HG02981 (cell line): ENCODE measurements around the gene ZNF432.

Source experiments
- ATAC-seq: cut with Tn5 transposase; IDR thresholded peaks from one replicate; pipeline ENCODE4 v1.9.1; 2021; ENCODE audit warnings: mild to moderate bottlenecking, moderate library complexity; ENCODE audit not compliant: unreplicated experiment

ZNF432 gene

GRCh38 chr19:52010674-52011073, 38.0 kb downstream of the ZNF432 start:
- ATAC-seq = no peak

GRCh38 chr19:52007806-52008557, 40.7 kb downstream of the ZNF432 start, which contains the start of gene ZNF615:
Gene ZNF615 (minus strand): TSS chr19:52008211. CDS start chr19:52003711, 4,500 bp downstream.
- ATAC-seq = peak; percentile 86

DNA sequence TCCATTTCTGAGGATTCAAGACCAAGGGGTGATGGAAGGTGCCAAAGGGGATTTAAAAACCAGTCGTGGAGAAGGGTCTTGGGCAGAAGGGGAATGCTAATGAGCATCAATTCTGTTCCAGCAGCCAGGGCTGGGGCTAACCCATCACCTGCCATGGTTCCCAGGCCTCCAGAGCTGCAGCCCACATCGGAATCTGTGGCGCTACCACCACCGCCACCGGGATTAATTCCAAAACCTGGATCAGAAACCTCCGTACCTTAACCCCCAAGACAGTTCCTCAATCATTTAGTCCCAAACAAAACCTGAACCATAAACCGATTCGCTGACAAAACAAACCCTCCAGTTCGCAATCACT, 41.2 kb downstream of the ZNF432 start:
- no peak for ATAC-seq

GRCh38 chr19:51994048-51994644, 54.5 kb downstream of the ZNF432 start:
- no peak for ATAC-seq

- ATAC-seq = no peak
Measured at GRCh38 chr19:51993422-51993821, 55.2 kb downstream of the ZNF432 start.

DNA sequence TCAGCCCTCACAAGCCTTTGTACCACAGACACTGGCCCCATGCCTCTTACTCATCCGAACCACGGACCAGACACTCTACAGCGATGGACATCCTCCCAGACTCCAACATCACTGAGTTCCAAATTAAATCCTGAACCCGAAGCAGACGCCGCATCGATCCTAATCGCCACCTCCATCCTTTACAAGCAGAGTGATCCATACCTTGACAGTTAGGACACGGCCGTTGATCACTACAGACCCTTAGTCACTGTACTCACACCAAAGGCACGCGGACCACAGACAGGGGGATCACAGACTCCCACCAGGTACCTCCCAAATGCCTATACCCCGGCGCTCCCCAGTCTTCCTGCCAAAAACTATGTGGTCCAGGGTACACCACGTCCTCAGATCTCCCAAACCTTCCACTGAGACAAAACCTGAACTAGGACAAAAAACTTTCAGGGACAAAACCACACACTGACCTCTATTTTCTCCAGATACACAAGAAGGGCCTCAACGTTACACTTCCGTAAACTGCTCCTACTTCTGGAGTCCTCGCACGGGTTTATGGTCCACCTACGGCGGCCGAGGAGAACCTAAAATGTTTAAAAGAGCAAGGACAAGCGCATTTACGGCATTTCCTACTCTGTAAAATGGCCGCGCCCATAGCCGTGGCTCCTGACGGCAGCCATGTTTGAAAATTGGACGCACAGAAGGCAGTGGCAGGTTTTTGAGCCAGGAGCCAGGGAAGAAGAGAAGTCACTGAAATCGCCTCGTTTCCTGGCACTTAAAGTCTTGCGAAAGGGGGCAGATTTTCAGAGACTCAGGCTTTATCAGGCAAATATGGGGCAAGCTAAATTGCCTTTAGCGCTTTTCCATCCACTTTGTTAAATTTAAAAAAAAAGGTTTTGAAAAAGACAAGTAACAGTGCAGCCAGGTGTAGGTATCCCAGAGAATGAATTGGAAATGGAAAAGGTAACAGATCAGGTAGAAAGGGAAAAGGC, 62.0 kb downstream of the ZNF432 start, which contains the start of gene ZNF350:
TSS of gene ZNF350 (minus strand) at position 532 of the 983 bp plus-strand sequence. CDS start 12,480 bp downstream, outside the sequence.
- ATAC-seq = peak; percentile 76

- no peak for ATAC-seq
Measured at GRCh38 chr19:51983361-51983760, 65.3 kb downstream of the ZNF432 start.
